ENCODE measurements around the gene LENG9. TPM values are rescaled to one million over a fixed set of nuclear protein-coding genes. Genes with fewer than 3 reads are reported as not detected.
A peak's percentile ranks its signal among the peaks of the same experiment; 100 is the strongest.

The LENG9 gene
- total and polyA plus RNA-seq, 2 of the 13 experiments (the other 11 are each of a cell fraction or from before 2014, with no cell fraction given) = 0.75 to 2.9 TPM

- TF ChIP-seq ZNF142 (CRISPR knock-in tag; IDR thresholded peaks at IDR 0.05) (0 out of 2 replicates have a peak, but pooled peaks have one; percentile 51), KAT7 (CRISPR knock-in tag; IDR thresholded peaks at IDR 0.05; ENCODE audit: borderline replicate concordance) (no peak), ERF (CRISPR knock-in tag; IDR thresholded peaks at IDR 0.05) (peak; percentile 45; the same call in 1 of the 2 replicates), MLLT10 (CRISPR knock-in tag; IDR thresholded peaks at IDR 0.05) (no peak), ZNF784 (CRISPR knock-in tag; IDR thresholded peaks at IDR 0.05; ENCODE audit: borderline replicate concordance) (no peak), ZNF605 (CRISPR knock-in tag; IDR thresholded peaks at IDR 0.05) (peak; percentile 80), GATAD1 (CRISPR knock-in tag; IDR thresholded peaks at IDR 0.05) (peak; percentile 72), CHD4 (IDR thresholded peaks at IDR 0.05; ENCODE audit: borderline replicate concordance, low read length) (no peak), AFF4 (CRISPR knock-in tag; IDR thresholded peaks at IDR 0.05) (no peak), POGZ (CRISPR knock-in tag; IDR thresholded peaks at IDR 0.05) (peak; percentile 40), ZBTB2 (CRISPR knock-in tag; IDR thresholded peaks at IDR 0.05; ENCODE audit: low read depth) (0 out of 2 replicates have a peak, but pooled peaks have one; percentile 30), SETDB1 (CRISPR knock-in tag; IDR thresholded peaks at IDR 0.05; ENCODE audit: borderline replicate concordance) (no peak), ZNF724P (CRISPR knock-in tag; IDR thresholded peaks at IDR 0.05; ENCODE audit: borderline replicate concordance) (0 out of 2 replicates have a peak, but pooled peaks have one; percentile 58), POLR2AphosphoS2 (IDR thresholded peaks at IDR 0.05; ENCODE audit: low read depth, low read length) (no peak)
Measured at GRCh38 chr19:54464630-54465425, 1.2 kb upstream of the LENG9 start (continued).

Data from HepG2 (cell line).